ENCODE results near the gene SEC23A. TPM values are rescaled to one million over a fixed set of nuclear protein-coding genes. Genes with fewer than 3 reads are reported as not detected.

SEC23A gene
- total and polyA plus RNA-seq, 2 of the 13 experiments (the other 11 are each of a cell fraction or from before 2014, with no cell fraction given), result 403 to 887 TPM

DNA sequence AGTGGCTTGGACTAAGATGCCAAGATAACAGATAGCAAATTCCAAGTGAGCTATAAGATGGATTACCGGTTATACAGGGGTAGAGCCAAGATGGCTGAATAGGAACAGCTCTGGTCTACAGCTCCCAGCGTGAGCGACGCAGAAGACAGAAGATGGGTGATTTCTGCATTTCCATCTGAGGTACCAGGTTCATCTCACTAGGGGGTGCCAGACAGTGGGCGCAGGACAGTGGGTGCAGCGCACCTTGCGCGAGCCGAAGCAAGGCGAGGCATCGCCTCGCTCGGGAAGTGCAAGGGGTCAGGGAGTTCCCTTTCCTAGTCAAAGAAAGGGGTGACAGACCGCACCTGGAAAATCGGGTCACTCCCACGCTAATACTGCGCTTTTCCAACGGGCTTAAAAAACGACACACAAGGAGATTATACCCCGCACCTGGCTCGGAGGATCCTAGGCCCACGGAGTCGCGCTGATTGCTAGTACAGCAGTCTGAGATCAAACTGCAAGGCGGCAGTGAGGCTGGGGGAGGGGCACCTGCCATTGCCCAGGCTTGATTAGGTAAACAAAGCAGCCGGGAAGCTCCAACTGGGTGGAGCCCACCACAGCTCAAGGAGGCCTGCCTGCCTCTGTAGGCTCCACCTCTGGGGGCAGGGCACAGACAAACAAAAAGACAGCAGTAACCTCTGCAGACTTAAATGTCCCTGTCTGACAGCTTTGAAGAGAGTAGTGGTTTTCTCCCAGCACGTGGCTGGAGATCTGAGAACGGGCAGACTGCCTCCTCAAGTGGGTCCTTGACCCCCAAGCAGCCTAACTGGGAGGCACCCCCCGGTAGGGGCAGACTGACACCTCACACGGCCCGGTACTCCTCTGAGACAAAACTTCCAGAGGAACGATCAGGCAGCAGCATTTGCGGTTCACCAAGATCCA lies 85.7 kb downstream of the SEC23A start (continued):
- TF ChIP-seq, protein P1, sequence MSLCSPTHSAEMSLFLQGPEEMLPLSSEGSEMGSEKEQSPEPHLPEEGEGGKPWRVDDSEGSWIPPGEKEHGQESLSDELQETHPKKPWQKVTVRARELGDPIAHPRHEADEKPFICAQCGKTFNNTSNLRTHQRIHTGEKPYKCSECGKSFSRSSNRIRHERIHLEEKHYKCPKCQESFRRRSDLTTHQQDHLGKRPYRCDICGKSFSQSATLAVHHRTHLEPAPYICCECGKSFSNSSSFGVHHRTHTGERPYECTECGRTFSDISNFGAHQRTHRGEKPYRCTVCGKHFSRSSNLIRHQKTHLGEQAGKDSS (CRISPR knock-in tag; IDR thresholded peaks at IDR 0.05; ENCODE audit: borderline replicate concordance, low read depth), result peak; percentile 11; the same call in 1 of the 2 replicates
- TF ChIP-seq ZBTB39 (CRISPR knock-in tag; IDR thresholded peaks at IDR 0.05), result peak; percentile 75; the same call in 1 of the 2 replicates
- TF ChIP-seq ELF3 (CRISPR knock-in tag; IDR thresholded peaks at IDR 0.05), result peak; percentile 52
- 0 out of 2 replicates have a peak, but pooled peaks have one; percentile 22 for TF ChIP-seq ZKSCAN8 (CRISPR knock-in tag; IDR thresholded peaks at IDR 0.05; ENCODE audit: borderline replicate concordance)
- 0 out of 2 replicates have a peak, but pooled peaks have one; percentile 55 for TF ChIP-seq SP4 (CRISPR knock-in tag; IDR thresholded peaks at IDR 0.05)
- TF ChIP-seq ZFYVE20 (CRISPR knock-in tag; IDR thresholded peaks at IDR 0.05; ENCODE audit: borderline replicate concordance, low read depth), result 0 out of 2 replicates have a peak, but pooled peaks have one; percentile 32
- TF ChIP-seq ARNTL (CRISPR knock-in tag; IDR thresholded peaks at IDR 0.05), result 0 out of 2 replicates have a peak, but pooled peaks have one; percentile 66
- peak; percentile 68; the same call in 1 of the 2 replicates for TF ChIP-seq STAT6 (CRISPR knock-in tag; IDR thresholded peaks at IDR 0.05; ENCODE audit: borderline replicate concordance)
- TF ChIP-seq, protein P2, sequence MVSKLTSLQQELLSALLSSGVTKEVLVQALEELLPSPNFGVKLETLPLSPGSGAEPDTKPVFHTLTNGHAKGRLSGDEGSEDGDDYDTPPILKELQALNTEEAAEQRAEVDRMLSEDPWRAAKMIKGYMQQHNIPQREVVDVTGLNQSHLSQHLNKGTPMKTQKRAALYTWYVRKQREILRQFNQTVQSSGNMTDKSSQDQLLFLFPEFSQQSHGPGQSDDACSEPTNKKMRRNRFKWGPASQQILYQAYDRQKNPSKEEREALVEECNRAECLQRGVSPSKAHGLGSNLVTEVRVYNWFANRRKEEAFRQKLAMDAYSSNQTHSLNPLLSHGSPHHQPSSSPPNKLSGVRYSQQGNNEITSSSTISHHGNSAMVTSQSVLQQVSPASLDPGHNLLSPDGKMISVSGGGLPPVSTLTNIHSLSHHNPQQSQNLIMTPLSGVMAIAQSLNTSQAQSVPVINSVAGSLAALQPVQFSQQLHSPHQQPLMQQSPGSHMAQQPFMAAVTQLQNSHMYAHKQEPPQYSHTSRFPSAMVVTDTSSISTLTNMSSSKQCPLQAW (CRISPR knock-in tag; IDR thresholded peaks at IDR 0.05), result peak; percentile 84
- TF ChIP-seq ZBTB7B (CRISPR knock-in tag; IDR thresholded peaks at IDR 0.05), result peak; percentile 72; the same call in 1 of the 2 replicates
- TF ChIP-seq CCDC6 (CRISPR knock-in tag; IDR thresholded peaks at IDR 0.05), result peak; percentile 78; the same call in 1 of the 2 replicates
- peak; percentile 65 for TF ChIP-seq ZNF441 (CRISPR knock-in tag; IDR thresholded peaks at IDR 0.05; ENCODE audit: borderline replicate concordance)
- TF ChIP-seq SIX1 (CRISPR knock-in tag; IDR thresholded peaks at IDR 0.05; ENCODE audit: borderline replicate concordance), result peak; percentile 15; the same call in 1 of the 2 replicates
- TF ChIP-seq MED1 (CRISPR knock-in tag; IDR thresholded peaks at IDR 0.05), result 0 out of 2 replicates have a peak, but pooled peaks have one; percentile 59
- peak; percentile 86 for TF ChIP-seq KLF12 (CRISPR knock-in tag; IDR thresholded peaks at IDR 0.05; ENCODE audit: borderline replicate concordance)
- peak; percentile 45; the same call in 1 of the 2 replicates for TF ChIP-seq IRX3 (CRISPR knock-in tag; IDR thresholded peaks at IDR 0.05; ENCODE audit: borderline replicate concordance, low read depth)
- peak; percentile 83 for TF ChIP-seq ZNF563 (CRISPR knock-in tag; IDR thresholded peaks at IDR 0.05)
- peak; percentile 89 for TF ChIP-seq GATAD2A (CRISPR knock-in tag; IDR thresholded peaks at IDR 0.05)
- TF ChIP-seq ZNF501 (CRISPR knock-in tag; IDR thresholded peaks at IDR 0.05), result peak; percentile 97
- peak; percentile 73; the same call in 1 of the 2 replicates for TF ChIP-seq ERF (CRISPR knock-in tag; IDR thresholded peaks at IDR 0.05)
- TF ChIP-seq TCF7 (IDR thresholded peaks at IDR 0.05; ENCODE audit: low read depth), result peak; percentile 31; the same call in 1 of the 2 replicates
